ENCODE measurements around the gene STARD13.

DNA sequence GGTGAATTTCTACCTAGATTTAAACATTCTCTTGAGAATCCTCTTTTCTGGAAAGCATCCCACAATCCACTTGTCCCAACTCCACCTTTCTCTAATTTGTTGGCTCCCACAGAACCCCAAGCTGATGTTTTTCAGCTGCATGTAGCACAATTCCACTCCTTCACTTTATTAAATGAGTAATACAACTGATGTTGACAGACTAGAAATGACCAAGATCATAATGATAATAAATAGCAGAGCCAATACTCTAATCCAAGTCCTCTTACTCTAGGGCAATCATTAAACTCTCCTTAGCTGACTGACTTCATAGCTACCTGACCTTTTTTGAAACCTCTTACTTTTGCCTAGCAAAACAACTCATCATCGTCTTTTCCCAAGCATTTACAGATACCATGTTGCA, 27.9 kb upstream of the STARD13 start:
- no peak for TF ChIP-seq CTCF (IDR thresholded peaks at IDR 0.05)
- TF ChIP-seq POLR2A (IDR thresholded peaks at IDR 0.05): no peak

Data from right lobe of liver (tissue), 4 donors.